Stromal cell of bone marrow (primary cell): ENCODE measurements around the gene SHC3.

ENCODE experiments used
- DNase-seq: peaks from one replicate; pipeline ENCODE4 v3.0.0-alpha.2; 2012; ENCODE audit warnings: low read depth

Gene SHC3

GRCh38 chr9:89107406-89107805 lies 71.2 kb downstream of the SHC3 start:
- no peak for DNase-seq

DNA sequence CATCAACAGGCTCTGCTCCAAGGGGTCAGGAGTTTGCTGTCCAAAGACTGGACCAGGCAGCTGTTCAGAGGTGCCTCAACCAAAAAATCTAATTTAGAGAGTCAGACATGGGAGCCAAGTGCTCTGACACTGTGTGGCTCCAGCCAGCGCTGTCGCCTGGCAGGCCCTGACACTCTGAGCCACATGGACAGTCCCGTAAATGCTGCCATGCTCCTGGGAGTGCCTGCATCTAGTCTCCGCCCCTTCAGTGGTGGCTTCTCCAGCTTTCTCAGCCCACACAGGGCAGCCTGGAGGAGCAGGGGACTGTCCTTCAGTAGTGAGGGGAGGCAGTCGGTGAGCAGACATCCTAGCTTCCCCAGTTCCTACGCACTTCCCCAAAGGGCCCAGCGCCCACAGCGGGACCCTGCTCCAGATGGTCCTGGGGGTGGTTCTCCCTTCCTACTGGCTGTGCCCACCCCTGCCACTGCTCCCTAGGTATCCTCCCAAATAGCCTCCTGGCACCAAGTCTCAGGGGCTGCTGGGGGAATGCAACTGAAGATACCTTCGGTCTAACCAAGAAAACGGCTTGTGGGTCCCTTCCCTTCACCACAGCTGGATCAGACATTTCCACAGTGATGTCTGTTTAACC lies 72.3 kb downstream of the SHC3 start:
- no peak for DNase-seq

DNA sequence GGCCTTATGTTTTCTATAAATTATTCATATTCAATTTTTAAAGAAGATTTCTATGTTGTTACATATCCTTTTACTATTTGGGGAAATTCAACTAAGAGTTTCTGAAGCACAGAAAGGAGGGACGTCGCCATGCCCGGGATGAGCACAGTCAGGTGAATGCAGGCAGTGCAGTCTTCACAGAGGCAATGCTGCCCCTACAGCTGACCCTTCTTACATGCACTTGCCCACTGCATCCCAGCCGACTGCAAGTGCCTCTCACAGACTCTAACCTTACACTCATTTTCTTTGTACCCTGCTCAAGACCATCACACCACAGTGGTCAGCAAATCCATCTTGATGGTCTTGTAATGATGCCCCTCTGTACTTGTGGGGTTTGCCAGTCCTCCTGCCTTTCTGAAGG lies 73.8 kb downstream of the SHC3 start:
- DNase-seq: no peak

GRCh38 chr9:89097219-89097618 lies 81.4 kb downstream of the SHC3 start:
- DNase-seq: no peak

- no peak for DNase-seq
These were observed 81.8 kb downstream of the SHC3 start for GRCh38 chr9:89096807-89097206.

GRCh38 chr9:89095761-89096528 lies 82.7 kb downstream of the SHC3 start:
- no peak for DNase-seq

DNA sequence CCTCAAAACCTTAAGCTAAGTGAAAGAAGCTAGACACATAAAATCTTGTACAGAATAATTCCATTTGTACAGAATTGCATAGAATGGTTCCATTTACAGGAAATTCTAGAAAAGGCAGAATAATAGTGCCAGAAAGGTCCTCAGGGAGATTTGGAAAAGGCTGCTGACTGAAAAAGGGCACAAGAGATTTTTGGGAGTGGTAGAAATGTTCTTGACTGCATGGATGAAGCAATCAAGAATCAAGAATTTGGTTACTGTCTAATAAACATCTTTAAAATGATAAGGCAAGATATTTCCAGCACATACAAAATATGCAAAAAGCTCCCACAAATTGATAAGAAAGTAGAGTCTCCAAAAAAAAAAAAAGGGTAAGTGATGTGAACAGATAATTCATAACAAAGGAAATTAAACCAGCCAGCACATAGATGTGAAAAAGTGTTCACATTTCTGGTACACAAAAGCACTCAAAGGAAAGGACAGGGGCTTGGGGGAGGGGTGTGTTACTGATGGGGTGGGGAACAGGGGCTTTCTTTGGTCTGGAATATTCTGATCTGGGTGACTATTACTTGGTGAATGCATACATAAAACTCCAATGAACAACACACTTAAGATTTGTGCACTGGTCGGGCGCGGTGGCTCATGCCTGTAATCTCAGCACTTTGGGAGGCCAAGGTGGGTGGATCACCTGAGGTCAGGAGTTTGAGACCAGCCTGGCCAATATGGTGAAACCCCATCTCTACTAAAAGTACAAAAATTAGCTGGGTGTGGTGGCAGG lies 85.2 kb downstream of the SHC3 start:
- no peak for DNase-seq

- no peak for DNase-seq
These were observed 89.4 kb downstream of the SHC3 start for GRCh38 chr9:89089176-89089575.

GRCh38 chr9:89083626-89084025 lies 95.0 kb downstream of the SHC3 start:
- DNase-seq: no peak

DNA sequence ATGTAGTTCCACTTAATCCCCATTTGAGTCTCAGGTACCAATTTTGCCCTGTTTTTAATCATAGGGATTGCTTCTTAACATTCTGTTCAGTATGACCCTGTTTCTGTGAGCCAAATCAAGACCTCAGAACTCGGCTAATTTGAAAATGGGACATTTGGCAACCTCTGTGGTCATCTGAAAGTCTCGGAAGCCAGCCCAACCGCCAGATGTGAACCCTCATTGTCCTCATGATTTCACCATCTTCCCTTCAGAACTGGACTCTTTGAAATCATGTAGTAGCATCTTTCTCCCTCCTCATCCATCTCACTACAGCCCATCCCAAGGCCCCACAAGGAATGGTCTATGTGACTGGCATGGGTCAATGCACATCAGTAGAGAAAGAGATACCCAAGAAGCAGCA lies 98.4 kb downstream of the SHC3 start:
- DNase-seq: peak; percentile 5

GRCh38 chr9:89079391-89079790 lies 99.2 kb downstream of the SHC3 start:
- DNase-seq: peak; percentile 6

DNA sequence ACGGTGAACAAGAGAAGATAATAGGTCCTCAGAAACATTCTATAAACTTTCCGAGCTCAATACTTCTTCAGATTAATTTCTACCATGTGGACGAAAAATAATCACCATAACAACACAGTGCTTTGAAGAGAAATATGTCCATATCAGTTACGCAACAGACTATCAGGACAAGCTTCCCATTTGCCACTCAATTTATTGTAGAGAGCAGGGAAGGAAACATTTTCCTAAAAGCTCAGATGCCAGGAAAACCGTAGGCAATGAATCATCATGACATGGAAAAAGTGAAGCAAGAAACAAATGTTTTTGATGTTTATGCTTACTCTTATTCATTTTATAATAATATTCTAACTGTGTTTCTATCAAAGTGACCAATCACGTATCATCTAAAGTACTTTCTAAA lies 99.8 kb downstream of the SHC3 start:
- peak; percentile 65 for DNase-seq

DNA sequence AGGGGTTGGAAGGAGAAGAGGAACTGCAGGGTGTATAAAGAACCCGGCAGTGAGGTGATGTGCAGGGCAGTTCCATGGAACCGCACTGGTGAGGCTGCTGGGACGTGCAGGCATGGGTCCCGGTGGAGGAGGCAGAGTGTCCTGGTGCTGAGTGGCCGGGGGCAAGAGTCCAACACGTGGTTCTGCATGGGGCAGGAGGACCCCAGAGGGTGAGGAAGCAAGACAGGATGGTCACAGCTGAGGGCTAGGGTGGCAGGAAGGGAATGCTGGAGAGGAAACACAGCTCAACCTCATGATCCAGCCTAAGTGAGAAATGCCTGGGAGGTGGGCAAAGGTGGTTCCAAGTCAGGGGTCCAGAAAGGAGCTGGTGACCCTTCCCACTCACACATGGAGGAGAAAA lies 100.2 kb downstream of the SHC3 start:
- DNase-seq: no peak

- DNase-seq: no peak
These were observed 101.1 kb downstream of the SHC3 start for GRCh38 chr9:89077519-89077918.

DNA sequence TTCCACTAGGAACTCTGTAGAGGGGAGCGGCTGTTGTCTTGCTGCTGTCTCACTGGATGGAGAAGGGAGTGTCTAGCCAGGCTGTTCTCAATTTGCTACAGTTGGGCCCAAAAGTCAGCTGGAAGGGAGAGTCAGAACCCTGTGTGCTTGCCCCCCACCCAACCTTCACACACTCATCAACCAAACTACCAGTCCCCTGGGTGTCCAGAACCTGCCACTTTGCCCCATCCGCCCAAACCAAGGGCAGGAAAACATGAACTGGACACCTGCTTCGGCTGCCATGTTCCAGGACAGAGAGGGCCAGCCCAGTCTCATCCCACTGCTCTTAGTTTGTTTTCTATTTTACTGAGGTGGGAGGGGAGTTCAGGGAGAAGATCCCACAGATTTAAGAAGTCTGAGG lies 105.2 kb downstream of the SHC3 start:
- no peak for DNase-seq

DNA sequence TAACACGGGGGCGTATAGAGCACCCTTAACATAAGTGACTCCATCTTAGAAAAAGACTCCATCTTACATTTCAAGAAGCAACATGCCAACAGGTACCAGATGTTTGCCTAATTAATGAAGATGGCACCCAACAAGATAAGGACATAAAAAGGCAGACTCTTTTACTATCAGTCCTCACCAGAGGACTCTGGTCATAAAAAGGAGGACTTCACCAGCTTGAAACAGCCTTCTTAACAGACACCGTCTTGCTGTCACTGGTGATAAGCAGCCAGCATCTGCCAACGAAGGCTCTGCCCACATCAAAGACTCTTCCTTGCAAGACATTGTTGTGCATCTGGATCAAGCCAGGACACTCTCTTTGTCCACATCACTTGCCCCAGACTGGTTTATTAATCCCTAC lies 107.0 kb downstream of the SHC3 start:
- DNase-seq: no peak

- DNase-seq: no peak
These were observed 111.8 kb downstream of the SHC3 start for GRCh38 chr9:89066835-89067234.

- no peak for DNase-seq
These were observed 112.7 kb downstream of the SHC3 start for GRCh38 chr9:89065921-89066320.

DNA sequence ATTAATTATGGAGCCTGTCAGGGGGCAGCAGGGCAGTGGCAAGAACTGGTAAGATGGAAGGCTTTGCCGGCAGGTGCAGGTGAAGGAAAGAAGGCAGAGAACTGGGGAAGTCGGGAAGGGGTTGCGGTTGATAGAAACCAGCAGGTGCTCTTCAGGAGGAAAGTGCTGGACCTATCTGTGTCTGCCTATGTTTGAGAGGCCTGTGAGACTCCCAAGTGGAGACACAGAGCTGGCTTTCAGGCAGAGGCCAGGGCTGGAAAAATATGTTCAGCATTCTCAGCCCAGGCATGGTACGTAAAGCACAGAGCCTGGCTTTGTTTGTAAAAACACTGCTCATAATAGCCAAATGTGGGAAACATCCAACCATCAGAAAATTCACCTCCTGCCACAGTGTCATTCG lies 117.8 kb downstream of the SHC3 start:
- DNase-seq: no peak

DNA sequence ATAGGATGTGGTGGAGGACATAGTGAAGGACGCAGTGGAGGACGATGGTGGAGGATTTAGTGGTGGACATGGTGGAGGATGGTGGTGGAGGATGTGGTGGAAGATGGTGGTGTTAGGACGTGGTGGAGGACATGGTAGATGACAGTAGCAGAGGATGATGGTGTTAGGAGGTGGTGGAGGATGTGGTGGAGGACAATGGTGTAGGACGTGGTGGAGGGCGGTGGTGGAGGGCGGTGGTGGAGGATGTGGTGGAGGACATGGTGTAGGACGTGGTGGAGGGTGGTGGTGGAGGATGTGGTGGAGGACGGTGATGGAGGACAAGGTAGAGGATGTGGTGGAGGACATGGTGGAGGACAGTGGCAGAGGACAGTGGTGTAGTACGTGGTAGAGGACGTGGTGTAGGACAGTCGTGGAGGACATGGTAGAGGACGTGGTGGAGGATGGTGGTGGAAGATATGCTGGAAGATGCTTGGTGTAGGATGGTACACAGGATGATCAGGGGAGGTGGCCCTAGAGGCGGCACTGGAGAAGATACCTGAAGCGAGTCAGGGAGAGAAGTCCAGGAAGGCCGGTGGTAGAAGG lies 118.6 kb downstream of the SHC3 start:
- no peak for DNase-seq

DNA sequence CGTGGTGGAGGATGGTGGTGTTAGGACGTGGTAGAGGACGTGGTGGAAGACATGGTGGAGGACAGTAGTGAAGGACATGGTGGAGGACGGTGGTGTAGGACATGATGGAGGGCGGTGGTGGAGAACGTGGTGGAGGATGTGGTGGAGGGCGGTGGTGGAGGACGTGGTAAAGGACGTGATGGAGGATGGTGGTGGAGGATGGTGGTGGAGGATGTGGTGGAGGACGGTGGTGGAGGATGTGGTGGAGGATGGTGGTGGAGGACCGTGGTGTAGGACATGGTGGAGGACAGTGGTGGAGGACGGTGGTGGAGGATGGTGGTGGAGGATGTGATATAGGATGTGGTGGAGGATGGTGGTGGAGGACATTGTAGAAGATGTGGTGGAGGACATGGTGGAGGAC lies 119.7 kb downstream of the SHC3 start:
- no peak for DNase-seq

GRCh38 chr9:89054865-89055495 lies 123.6 kb downstream of the SHC3 start:
- DNase-seq: no peak
